DOHH2 (cell line): Measurements from ENCODE around the gene CAMTA2.

Source experiments
- H3F3A ChIP-seq: fragments of 200-600 bp; sonication (generic), shearing (Covaris generic); 2 replicates; pipeline ENCODE4 v1.6.0; 2016; ENCODE audit warnings: antibody characterized with exemption, mild to moderate bottlenecking; ENCODE audit not compliant: control insufficient read depth, insufficient read depth
- H3K27ac ChIP-seq: fragments of 200-600 bp; sonication (generic); 2 replicates; pipeline ENCODE4 v1.5.1; 2014; ENCODE audit warnings: low read depth, mild to moderate bottlenecking, low read length, moderate library complexity
- H3K27me3 ChIP-seq: fragments of 200-600 bp; sonication (generic); 2 replicates; pipeline ENCODE4 v1.6.1; 2014; ENCODE audit warnings: mild to moderate bottlenecking, low read length, mixed read lengths; ENCODE audit not compliant: control insufficient read depth
- H3K36me3 ChIP-seq: fragments of 200-600 bp; sonication (generic); 2 replicates; pipeline ENCODE4 v1.6.1; 2014; ENCODE audit warnings: mild to moderate bottlenecking, low read length, moderate library complexity, mixed read lengths; ENCODE audit not compliant: control insufficient read depth
- H3K4me1 ChIP-seq: fragments of 200-600 bp; sonication (generic); 2 replicates; pipeline ENCODE4 v1.6.1; 2014; ENCODE audit warnings: mild to moderate bottlenecking, low read length, mixed read lengths; ENCODE audit not compliant: control insufficient read depth
- H3K4me2 ChIP-seq: fragments of 200-600 bp; sonication (generic); 2 replicates; pipeline ENCODE4 v1.6.0; 2014; ENCODE audit warnings: mild to moderate bottlenecking, low read length, moderate library complexity
- H3K4me3 ChIP-seq: fragments of 200-600 bp; sonication (generic); 2 replicates; pipeline ENCODE4 v1.5.1; 2014; ENCODE audit warnings: mild to moderate bottlenecking, low read length, mixed read lengths
- H3K79me2 ChIP-seq: fragments of 200-600 bp; sonication (generic); 2 replicates; pipeline ENCODE4 v1.6.1; 2014; ENCODE audit warnings: mild to moderate bottlenecking, low read length, mixed read lengths; ENCODE audit not compliant: control insufficient read depth
- H3K9me2 ChIP-seq: fragments of 200-600 bp; sonication (generic); replicated peaks from 2 replicates; pipeline ENCODE4 v1.6.1; 2014; ENCODE audit warnings: mild to moderate bottlenecking, low read length, mixed read lengths; ENCODE audit not compliant: control insufficient read depth
- H3K9me3 ChIP-seq: fragments of 200-600 bp; sonication (generic); 2 replicates; pipeline ENCODE4 v1.6.1; 2014; ENCODE audit warnings: antibody characterized with exemption, low read length, mixed read lengths; ENCODE audit not compliant: control insufficient read depth, insufficient read depth
- H4K20me1 ChIP-seq: fragments of 200-600 bp; sonication (generic); 2 replicates; pipeline ENCODE4 v1.6.0; 2014; ENCODE audit warnings: low read depth, mild to moderate bottlenecking, antibody characterized with exemption, low read length, moderate library complexity; ENCODE audit not compliant: control insufficient read depth, insufficient read depth
- CTCF ChIP-seq: fragments of 200-600 bp; sonication (generic); IDR thresholded peaks from one replicate; pipeline ENCODE4 v1.5.1; 2014; ENCODE audit warnings: antibody characterized with exemption, mild to moderate bottlenecking, low read depth, low read length; ENCODE audit not compliant: poor library complexity, severe bottlenecking
- EZH2phosphoT487 ChIP-seq: fragments of 200-600 bp; sonication (generic); IDR thresholded peaks from 2 replicates; pipeline ENCODE4 v1.6.1; 2017; ENCODE audit warnings: borderline replicate concordance, mild to moderate bottlenecking, antibody characterized with exemption, low read length, moderate library complexity, mixed read lengths

Gene CAMTA2

GRCh38 chr17:4974115-4974670 is 13.3 kb downstream of the CAMTA2 start:
- Histone ChIP-seq H3K9me3 (no peaks in the 10 kb centered on the region), H3K9me2 (no peaks in the 10 kb centered on the region), H3K36me3 (peaks cover 70% of the 10 kb centered on the region), H3K4me3 (no peak overlapping the region), H3K27ac (no peak overlapping the region), H3F3A (no peaks in the 10 kb centered on the region; the same call in 1 of the 2 replicates), H3K4me1 (peaks cover 4% of the 10 kb centered on the region), H3K79me2 (no peaks in the 10 kb centered on the region; the same call in 1 of the 2 replicates), H3K27me3 (no peaks in the 10 kb centered on the region), H4K20me1 (no peaks in the 10 kb centered on the region), H3K4me2 (no peak overlapping the region)
- no peak for TF ChIP-seq EZH2phosphoT487
- TF ChIP-seq CTCF, result no peak

- no peaks in the 10 kb centered on the region for H4K20me1 ChIP-seq
- H3F3A ChIP-seq, result no peaks in the 10 kb centered on the region; the same call in 1 of the 2 replicates
- H3K9me2 ChIP-seq, result no peaks in the 10 kb centered on the region
- H3K4me1 ChIP-seq, result peaks cover 6% of the 10 kb centered on the region
- H3K4me2 ChIP-seq, result no peak overlapping the region
- no peaks in the 10 kb centered on the region for H3K9me3 ChIP-seq
- no peak for TF ChIP-seq EZH2phosphoT487
- TF ChIP-seq CTCF, result no peak
- no peaks in the 10 kb centered on the region for H3K27me3 ChIP-seq
- H3K79me2 ChIP-seq, result peaks cover 5% of the 10 kb centered on the region
- H3K36me3 ChIP-seq, result peaks cover 72% of the 10 kb centered on the region
- no peak overlapping the region for H3K27ac ChIP-seq
- no peak overlapping the region for H3K4me3 ChIP-seq
Measured at GRCh38 chr17:4973256-4974114, 14.0 kb downstream of the CAMTA2 start.

- H3K27me3 ChIP-seq, result no peaks in the 10 kb centered on the region
- H3K9me3 ChIP-seq, result no peaks in the 10 kb centered on the region
- no peak overlapping the region for H3K4me3 ChIP-seq
- H3K79me2 ChIP-seq, result peaks cover 11% of the 10 kb centered on the region
- H3K27ac ChIP-seq, result no peak overlapping the region
- TF ChIP-seq EZH2phosphoT487, result no peak
- no peak for TF ChIP-seq CTCF
- no peaks in the 10 kb centered on the region; the same call in 1 of the 2 replicates for H3F3A ChIP-seq
- H3K36me3 ChIP-seq, result peaks cover 65% of the 10 kb centered on the region
- peaks cover 10% of the 10 kb centered on the region for H3K4me1 ChIP-seq
- H3K4me2 ChIP-seq, result no peak overlapping the region
- H3K9me2 ChIP-seq, result no peaks in the 10 kb centered on the region
- H4K20me1 ChIP-seq, result no peaks in the 10 kb centered on the region
Measured at GRCh38 chr17:4972752-4973151, 14.7 kb downstream of the CAMTA2 start.
